Hepatocyte (in vitro differentiated cells): ENCODE measurements around the gene CCDC88C. TPM values are rescaled to one million over a fixed set of nuclear protein-coding genes. Genes with fewer than 3 reads are reported as not detected.
A peak's percentile ranks its signal among the peaks of the same experiment; 100 is the strongest.
"Not testable (repeated sequence)": the region's sequence is repeated elsewhere in the genome, so short reads cannot be mapped to it uniquely, and the experiment has no call there.

Experiments used
- DNase-seq: peaks from one replicate; pipeline ENCODE4 v3.0.0-alpha.2; 2016; ENCODE audit warnings: low spot score
- H2AFZ ChIP-seq: fragments of 200-600 bp; sonication (generic); 2 replicates; pipeline ENCODE4 v1.6.0; 2016; ENCODE audit warnings: antibody characterized with exemption, mild to moderate bottlenecking
- H3K27ac ChIP-seq: fragments of 200-600 bp; sonication (generic); 2 replicates; pipeline ENCODE4 v1.5.1; 2016; ENCODE audit warnings: mild to moderate bottlenecking
- H3K27me3 ChIP-seq: fragments of 200-600 bp; sonication (generic); 2 replicates; pipeline ENCODE4 v1.6.1; 2016
- H3K36me3 ChIP-seq: fragments of 200-600 bp; sonication (generic); replicated peaks from 2 replicates; pipeline ENCODE4 v1.5.1; 2016; ENCODE audit warnings: low read depth; ENCODE audit not compliant: insufficient read depth
- H3K4me1 ChIP-seq: fragments of 200-600 bp; sonication (generic); 2 replicates; pipeline ENCODE4 v1.5.1; 2016; ENCODE audit warnings: mild to moderate bottlenecking, moderate library complexity; ENCODE audit not compliant: insufficient read depth
- H3K4me2 ChIP-seq: fragments of 200-600 bp; sonication (generic); 2 replicates; pipeline ENCODE4 v1.6.0; 2016
- H3K4me3 ChIP-seq: fragments of 200-600 bp; sonication (generic); 2 replicates; pipeline ENCODE4 v1.5.1; 2016; ENCODE audit warnings: mild to moderate bottlenecking
- H3K79me2 ChIP-seq: fragments of 200-600 bp; sonication (generic); 2 replicates; pipeline ENCODE4 v1.6.0; 2017; ENCODE audit warnings: mild to moderate bottlenecking
- H3K9me2 ChIP-seq: fragments of 200-600 bp; sonication (generic); replicated peaks from 2 replicates; pipeline ENCODE4 v1.6.0; 2017; ENCODE audit warnings: mild to moderate bottlenecking; ENCODE audit not compliant: insufficient read depth
- H3K9me3 ChIP-seq: fragments of 200-600 bp; sonication (generic); 2 replicates; pipeline ENCODE4 v1.5.1; 2016; ENCODE audit warnings: low read depth, mild to moderate bottlenecking
- H4K20me1 ChIP-seq: fragments of 200-600 bp; sonication (generic); 2 replicates; pipeline ENCODE4 v1.6.0; 2016; ENCODE audit warnings: mild to moderate bottlenecking; ENCODE audit not compliant: insufficient read depth, poor library complexity, severe bottlenecking
- CTCF ChIP-seq: fragments of 200-600 bp; sonication (generic); IDR thresholded peaks from 2 replicates; pipeline ENCODE4 v1.5.1; 2016; ENCODE audit warnings: antibody characterized with exemption, mild to moderate bottlenecking; ENCODE audit not compliant: poor library complexity
- EZH2 ChIP-seq: fragments of 200-600 bp; sonication (generic); IDR thresholded peaks from 2 replicates; pipeline ENCODE4 v1.6.1; 2016; ENCODE audit warnings: antibody characterized with exemption, mild to moderate bottlenecking, borderline replicate concordance
- EZH2phosphoT487 ChIP-seq: fragments of 200-600 bp; sonication (generic); IDR thresholded peaks from one replicate; pipeline ENCODE4 v1.6.1; 2018; ENCODE audit warnings: antibody characterized with exemption, mild to moderate bottlenecking, low read depth, moderate library complexity; ENCODE audit not compliant: unreplicated experiment, severe bottlenecking
- WGBS: methylation state at CpG from one replicate; pipeline ENCODE4 v1.1.6; 2016; ENCODE audit warnings: low lambda C conversion rate; ENCODE audit errors: missing lambda C conversion rate; 5-methylcytosine and 5-hydroxymethylcytosine counted together
- polyA plus RNA-seq: library from polyadenylated mRNA; unstranded; fragments of >200 nt; fragmentation: Nextera tagmentation; extraction: Ambion mirVana; gene quantifications from 2 replicates; pipeline ENCODE4 v1.2.1, GENCODE V29; 2016
- total RNA-seq: library from RNA; depleted of rRNA; stranded (reverse); fragments of >200 nt; gene quantifications from 2 replicates; pipeline ENCODE4 v1.2.3, GENCODE V29; 2014

Gene CCDC88C
- total and polyA plus RNA-seq, 2 experiments from 2014 or later, result 5.9 to 11.3 TPM

DNA sequence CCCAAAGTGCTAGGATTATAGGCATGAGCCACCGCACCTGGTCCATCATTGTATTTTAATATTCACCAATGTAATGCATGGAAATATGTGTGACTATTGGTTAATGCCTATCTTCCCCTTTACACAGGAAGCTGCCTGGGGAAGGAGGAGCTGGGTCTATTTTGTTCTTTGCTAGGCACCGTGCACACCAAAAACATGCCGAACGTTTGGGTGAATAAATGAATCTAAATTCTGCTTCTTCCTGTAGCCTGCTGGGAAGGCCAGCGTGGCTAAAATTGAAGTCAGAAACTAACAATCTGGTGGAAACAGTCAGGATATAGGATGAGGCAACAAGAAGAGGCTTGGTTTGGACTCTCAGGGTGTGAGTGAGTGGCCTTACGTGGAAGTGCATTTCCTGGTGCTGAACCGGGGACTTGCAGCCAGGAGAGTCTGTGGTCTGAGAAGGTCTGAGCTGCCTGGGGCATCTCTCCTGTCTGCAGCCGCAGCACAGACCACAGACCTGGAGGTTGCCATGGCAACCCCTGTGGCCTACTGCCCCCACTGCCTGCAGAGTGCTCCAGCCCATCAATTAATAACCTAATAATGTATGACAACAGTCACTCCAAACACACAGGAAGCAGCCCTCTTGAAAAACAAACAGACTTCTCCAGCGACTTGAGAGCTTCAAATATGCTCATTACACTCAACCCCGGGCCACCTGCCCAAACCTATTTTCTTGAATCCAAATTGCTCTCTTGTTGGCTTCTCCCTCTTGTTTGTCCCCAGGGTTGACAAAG lies 167.6 kb downstream of the CCDC88C start:
- Histone ChIP-seq H3K9me3 (no peaks in the 10 kb centered on the region), H2AFZ (no peak overlapping the region), H3K36me3 (no peaks in the 10 kb centered on the region), H3K4me1 (peaks cover 8% of the 10 kb centered on the region), H3K4me2 (no peak overlapping the region), H3K27me3 (peaks cover 9% of the 10 kb centered on the region), H4K20me1 (no peaks in the 10 kb centered on the region), H3K79me2 (no peaks in the 10 kb centered on the region), H3K27ac (no peak overlapping the region), H3K4me3 (no peak overlapping the region), H3K9me2 (no peaks in the 10 kb centered on the region)
- 53% methylated on average over 10 of the region's 10 CpGs for WGBS
- peak; percentile 36 for DNase-seq
- no peak for TF ChIP-seq EZH2phosphoT487
- no peak for TF ChIP-seq EZH2
- TF ChIP-seq CTCF, result no peak

DNA sequence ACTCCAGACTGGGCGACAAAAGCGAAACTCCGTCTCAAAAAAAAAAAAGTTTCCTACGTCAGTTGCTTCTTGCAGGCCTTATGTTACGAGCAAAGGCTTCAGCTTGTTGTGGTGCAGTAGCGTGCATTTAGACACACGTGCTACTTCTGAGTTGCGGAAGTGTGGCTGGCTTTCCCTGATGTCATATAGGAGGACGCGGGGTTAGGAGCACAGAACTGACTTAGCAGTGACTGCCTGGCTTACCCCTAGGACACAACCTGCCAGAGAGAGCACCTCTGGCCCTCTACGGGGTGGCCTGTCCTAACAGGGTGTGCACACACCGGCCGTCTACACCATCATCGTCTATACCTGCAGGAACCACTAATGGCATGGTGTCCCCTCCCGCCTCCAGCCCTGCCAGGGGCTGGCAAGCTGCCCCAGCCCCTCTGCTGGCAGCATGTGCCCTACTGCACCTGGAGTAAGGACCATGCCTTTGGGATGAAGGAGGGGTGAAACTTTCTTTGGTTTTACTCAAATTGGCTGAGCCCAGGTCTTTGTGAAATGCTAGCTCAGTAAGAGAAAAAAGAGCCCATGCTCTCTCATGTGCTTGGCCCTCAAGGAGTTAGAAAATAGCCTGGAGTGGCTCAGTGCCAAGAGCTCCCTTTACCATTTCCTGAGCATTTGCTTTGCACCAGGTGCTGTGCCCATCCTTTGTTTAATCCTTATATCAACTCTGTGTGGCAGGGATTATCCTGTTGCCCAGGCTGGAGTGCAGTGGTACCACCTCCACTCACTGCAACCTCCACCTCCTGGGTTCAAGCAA lies 171.4 kb downstream of the CCDC88C start:
- no peaks in the 10 kb centered on the region for H3K36me3 ChIP-seq
- no peaks in the 10 kb centered on the region for H4K20me1 ChIP-seq
- no peak overlapping the region for H3K4me2 ChIP-seq
- no peak overlapping the region for H3K4me3 ChIP-seq
- no peaks in the 10 kb centered on the region for H3K9me3 ChIP-seq
- H3K4me1 ChIP-seq, result peaks cover 4% of the 10 kb centered on the region
- H3K9me2 ChIP-seq, result no peaks in the 10 kb centered on the region
- no peak overlapping the region for H2AFZ ChIP-seq
- no peaks in the 10 kb centered on the region for H3K27me3 ChIP-seq
- no peak overlapping the region for H3K27ac ChIP-seq
- WGBS, result 95% methylated on average over 15 of the region's 15 CpGs
- TF ChIP-seq EZH2phosphoT487 (no peak), CTCF (no peak), EZH2 (no peak)
- DNase-seq, result no peak
- H3K79me2 ChIP-seq, result no peaks in the 10 kb centered on the region

GRCh38 chr14:91245616-91246015 lies 172.0 kb downstream of the CCDC88C start:
- over 99% methylated on average over 8 of the region's 8 CpGs for WGBS
- H3K9me3 ChIP-seq, DNase-seq, H3K9me2 ChIP-seq, H3K27ac ChIP-seq, H3K4me3 ChIP-seq, H3K27me3 ChIP-seq, H3K79me2 ChIP-seq, H3K36me3 ChIP-seq, H2AFZ ChIP-seq, H3K4me2 ChIP-seq, H4K20me1 ChIP-seq, H3K4me1 ChIP-seq: not testable (repeated sequence)

DNA sequence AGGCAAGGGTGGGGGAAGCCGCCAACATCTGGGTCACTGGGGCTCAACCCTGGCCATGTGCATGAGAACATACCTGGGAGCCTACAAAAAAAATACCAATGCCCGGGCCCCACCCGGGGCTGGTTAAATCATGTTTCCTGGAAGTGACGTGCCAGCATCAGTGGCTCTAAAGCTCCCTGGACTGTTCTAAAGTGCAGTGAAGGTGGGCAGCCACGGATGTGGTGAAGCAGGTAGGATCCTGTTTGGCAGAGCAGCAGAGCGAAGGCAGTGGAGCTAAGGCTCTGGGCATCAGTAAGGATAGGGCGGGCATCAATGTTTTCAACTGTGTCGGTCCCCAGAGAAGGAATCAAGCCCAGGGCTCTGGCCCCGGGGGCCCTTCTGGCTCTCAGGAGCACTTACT lies 172.6 kb downstream of the CCDC88C start:
- Histone ChIP-seq H4K20me1 (no peaks in the 10 kb centered on the region), H3K4me1 (peaks cover 2% of the 10 kb centered on the region), H3K79me2 (no peaks in the 10 kb centered on the region), H2AFZ (no peak overlapping the region), H3K9me2 (no peaks in the 10 kb centered on the region), H3K36me3 (no peaks in the 10 kb centered on the region), H3K4me2 (no peak overlapping the region), H3K9me3 (no peaks in the 10 kb centered on the region), H3K27me3 (no peaks in the 10 kb centered on the region), H3K27ac (no peak overlapping the region), H3K4me3 (no peak overlapping the region)
- WGBS, result 91% methylated on average over 9 of the region's 9 CpGs
- TF ChIP-seq CTCF (no peak), EZH2phosphoT487 (no peak), EZH2 (no peak)
- DNase-seq, result no peak
